Ishikawa (cell line): ENCODE measurements around the gene MRS2.

ENCODE experiments used
- CEBPB ChIP-seq: IDR thresholded peaks from 2 replicates; pipeline ENCODE4 v1.6.1; 2012
- CREB1 ChIP-seq: IDR thresholded peaks from 2 replicates; pipeline ENCODE4 v1.6.1; 2012; ENCODE audit warnings: low read depth
- EGR1 ChIP-seq: IDR thresholded peaks from 2 replicates; pipeline ENCODE4 v1.6.1; 2012
- EP300 ChIP-seq: IDR thresholded peaks from 2 replicates; pipeline ENCODE4 v1.6.1; 2012; ENCODE audit warnings: borderline replicate concordance
- FOXM1 ChIP-seq: IDR thresholded peaks from 2 replicates; pipeline ENCODE4 v1.6.1; 2012; ENCODE audit warnings: low read depth, borderline replicate concordance
- NFIC ChIP-seq: IDR thresholded peaks from 2 replicates; pipeline ENCODE4 v1.6.1; 2012
- RAD21 ChIP-seq: IDR thresholded peaks from 2 replicates; pipeline ENCODE4 v1.6.1; 2012; ENCODE audit warnings: low read depth
- TAF1 ChIP-seq: IDR thresholded peaks from 2 replicates; pipeline ENCODE4 v1.6.1; 2012; ENCODE audit warnings: low read depth, mild to moderate bottlenecking
- TCF12 ChIP-seq: IDR thresholded peaks from 2 replicates; pipeline ENCODE4 v1.6.1; 2012; ENCODE audit warnings: low read depth
- TEAD4 ChIP-seq: IDR thresholded peaks from 2 replicates; pipeline ENCODE4 v1.6.1; 2012
- YY1 ChIP-seq: IDR thresholded peaks from 2 replicates; pipeline ENCODE4 v1.6.1; 2012; ENCODE audit warnings: low read depth
- ZBTB7A ChIP-seq: IDR thresholded peaks from 2 replicates; pipeline ENCODE4 v1.6.1; 2012; ENCODE audit warnings: low read depth
- TF ChIP-seq, protein P1 (sequence below): IDR thresholded peaks from 2 replicates; pipeline ENCODE4 v1.6.1; 2012
- TF ChIP-seq, protein P2 (sequence below): IDR thresholded peaks from 2 replicates; pipeline ENCODE4 v1.6.1; 2012
- TF ChIP-seq, protein P3 (sequence below): IDR thresholded peaks from 2 replicates; pipeline ENCODE4 v1.6.1; 2012; ENCODE audit warnings: low read depth, mild to moderate bottlenecking

MRS2 gene

DNA sequence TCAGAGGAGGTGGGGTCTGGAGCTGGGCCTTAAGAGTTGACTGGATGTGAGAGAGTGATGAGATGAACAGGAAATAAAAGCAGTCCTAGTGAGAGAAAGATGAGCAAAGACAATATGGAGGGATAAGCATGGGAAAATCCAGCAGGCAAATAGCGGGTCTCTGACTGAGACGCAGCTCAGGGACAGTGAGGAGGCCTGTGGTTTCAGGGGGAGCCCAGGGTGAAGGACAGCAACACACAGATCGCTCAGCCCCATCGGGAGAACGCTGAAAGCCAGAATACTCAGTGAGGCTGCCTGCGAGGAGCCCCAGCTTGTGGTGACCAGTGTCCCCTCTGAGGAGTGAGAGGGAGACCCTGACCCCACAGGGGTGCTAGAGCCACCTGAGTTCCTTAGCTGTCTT, 28.1 kb upstream of the MRS2 start:
- TF ChIP-seq, protein P1, sequence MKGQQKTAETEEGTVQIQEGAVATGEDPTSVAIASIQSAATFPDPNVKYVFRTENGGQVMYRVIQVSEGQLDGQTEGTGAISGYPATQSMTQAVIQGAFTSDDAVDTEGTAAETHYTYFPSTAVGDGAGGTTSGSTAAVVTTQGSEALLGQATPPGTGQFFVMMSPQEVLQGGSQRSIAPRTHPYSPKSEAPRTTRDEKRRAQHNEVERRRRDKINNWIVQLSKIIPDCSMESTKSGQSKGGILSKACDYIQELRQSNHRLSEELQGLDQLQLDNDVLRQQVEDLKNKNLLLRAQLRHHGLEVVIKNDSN: no peak
- no peak for TF ChIP-seq CREB1
- no peak for TF ChIP-seq TAF1
- no peak for TF ChIP-seq NFIC
- no peak for TF ChIP-seq FOXM1
- TF ChIP-seq YY1: no peak
- no peak for TF ChIP-seq TCF12
- TF ChIP-seq RAD21: no peak
- TF ChIP-seq EGR1: no peak
- TF ChIP-seq, protein P2, sequence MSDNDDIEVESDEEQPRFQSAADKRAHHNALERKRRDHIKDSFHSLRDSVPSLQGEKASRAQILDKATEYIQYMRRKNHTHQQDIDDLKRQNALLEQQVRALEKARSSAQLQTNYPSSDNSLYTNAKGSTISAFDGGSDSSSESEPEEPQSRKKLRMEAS: no peak
- no peak for TF ChIP-seq CEBPB
- no peak for TF ChIP-seq TEAD4
- no peak for TF ChIP-seq EP300
- TF ChIP-seq, protein P3, sequence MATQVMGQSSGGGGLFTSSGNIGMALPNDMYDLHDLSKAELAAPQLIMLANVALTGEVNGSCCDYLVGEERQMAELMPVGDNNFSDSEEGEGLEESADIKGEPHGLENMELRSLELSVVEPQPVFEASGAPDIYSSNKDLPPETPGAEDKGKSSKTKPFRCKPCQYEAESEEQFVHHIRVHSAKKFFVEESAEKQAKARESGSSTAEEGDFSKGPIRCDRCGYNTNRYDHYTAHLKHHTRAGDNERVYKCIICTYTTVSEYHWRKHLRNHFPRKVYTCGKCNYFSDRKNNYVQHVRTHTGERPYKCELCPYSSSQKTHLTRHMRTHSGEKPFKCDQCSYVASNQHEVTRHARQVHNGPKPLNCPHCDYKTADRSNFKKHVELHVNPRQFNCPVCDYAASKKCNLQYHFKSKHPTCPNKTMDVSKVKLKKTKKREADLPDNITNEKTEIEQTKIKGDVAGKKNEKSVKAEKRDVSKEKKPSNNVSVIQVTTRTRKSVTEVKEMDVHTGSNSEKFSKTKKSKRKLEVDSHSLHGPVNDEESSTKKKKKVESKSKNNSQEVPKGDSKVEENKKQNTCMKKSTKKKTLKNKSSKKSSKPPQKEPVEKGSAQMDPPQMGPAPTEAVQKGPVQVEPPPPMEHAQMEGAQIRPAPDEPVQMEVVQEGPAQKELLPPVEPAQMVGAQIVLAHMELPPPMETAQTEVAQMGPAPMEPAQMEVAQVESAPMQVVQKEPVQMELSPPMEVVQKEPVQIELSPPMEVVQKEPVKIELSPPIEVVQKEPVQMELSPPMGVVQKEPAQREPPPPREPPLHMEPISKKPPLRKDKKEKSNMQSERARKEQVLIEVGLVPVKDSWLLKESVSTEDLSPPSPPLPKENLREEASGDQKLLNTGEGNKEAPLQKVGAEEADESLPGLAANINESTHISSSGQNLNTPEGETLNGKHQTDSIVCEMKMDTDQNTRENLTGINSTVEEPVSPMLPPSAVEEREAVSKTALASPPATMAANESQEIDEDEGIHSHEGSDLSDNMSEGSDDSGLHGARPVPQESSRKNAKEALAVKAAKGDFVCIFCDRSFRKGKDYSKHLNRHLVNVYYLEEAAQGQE: no peak
- no peak for TF ChIP-seq ZBTB7A

DNA sequence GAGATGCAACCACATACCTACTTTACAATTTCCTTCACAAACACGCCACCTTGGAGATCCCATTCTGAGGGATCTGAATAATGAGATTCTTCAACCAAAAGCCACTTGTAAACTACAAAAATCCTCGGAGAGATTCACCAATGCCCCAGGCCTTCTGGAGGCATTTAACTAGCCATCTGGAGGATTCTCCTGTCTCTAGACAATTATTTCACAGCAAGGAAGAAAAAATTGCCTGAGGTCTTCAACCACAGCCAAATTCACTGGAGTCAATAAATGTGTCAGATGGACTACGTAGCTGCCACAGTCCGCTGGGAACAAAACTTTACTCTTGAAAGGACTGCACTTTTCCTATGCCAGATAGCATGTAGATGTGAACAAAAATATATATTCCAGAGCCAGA, 25.9 kb upstream of the MRS2 start:
- no peak for TF ChIP-seq EGR1
- no peak for TF ChIP-seq TCF12
- no peak for TF ChIP-seq TEAD4
- no peak for TF ChIP-seq RAD21

DNA sequence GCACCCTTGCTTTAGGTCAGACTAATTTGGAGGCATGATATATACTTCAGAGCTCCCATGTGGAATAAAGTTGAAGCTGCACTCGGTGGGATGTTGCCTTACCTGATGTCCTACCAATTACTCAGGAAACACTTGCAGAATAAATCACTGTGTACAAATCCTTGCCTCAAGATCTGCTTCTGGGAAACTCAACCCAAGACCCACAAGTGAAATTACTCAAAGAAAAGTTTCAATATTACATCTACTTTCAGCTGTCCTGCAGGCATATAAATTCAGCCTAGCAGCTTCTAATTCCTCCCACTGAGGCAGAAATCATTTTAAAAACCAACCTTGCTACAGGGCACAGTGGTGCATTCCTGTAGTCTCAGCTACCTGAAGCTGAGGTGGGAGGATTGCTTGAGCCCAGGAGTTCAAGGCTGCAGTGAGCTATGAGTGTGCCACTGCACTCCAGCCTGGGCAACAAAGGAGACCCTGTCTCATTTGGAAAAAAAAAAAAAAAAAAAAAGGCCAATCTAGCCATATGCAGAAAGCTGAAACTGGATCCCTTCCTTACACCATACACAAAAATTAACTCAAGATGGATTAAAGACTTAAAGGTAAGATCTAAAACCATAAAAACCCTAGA, 24.2 kb upstream of the MRS2 start:
- TF ChIP-seq EP300 (no peak), CEBPB (no peak)

DNA sequence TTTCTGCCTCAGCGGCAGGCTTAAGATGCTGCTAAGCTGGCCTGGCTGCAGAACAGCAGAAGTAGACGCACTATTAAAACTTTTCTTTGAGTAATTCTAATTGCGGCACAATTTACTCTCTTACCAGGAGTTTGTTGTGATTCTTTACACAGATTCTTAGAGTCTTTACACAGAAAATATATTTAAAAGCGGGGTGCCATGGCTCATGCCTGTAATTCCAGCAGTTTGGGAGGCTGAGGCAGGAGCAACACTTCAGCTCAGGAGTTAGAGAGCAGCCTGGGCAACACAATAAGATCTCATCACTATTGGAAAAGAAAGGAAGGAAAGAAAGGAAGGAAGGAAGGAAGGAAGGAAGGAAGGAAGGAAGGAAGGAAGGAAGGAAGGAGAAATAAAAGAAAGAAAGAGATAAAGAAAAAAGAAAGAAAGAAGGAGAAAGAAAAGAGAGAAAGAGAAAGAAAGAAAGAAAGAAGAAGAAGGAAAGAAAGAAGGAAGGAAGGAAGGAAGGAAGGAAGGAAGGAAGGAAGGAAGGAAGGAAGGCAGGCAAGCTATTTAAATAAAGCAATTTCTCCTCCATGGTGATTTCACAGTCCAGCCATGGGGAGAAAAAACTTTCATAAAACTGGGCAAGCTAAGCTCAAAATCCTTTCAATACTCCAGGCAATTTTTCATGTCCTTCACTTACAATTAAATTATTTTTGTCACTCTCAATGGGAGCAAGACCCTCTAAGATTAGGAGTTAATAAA, 21.1 kb upstream of the MRS2 start:
- TF ChIP-seq FOXM1 (no peak), YY1 (no peak), CREB1 (no peak), RAD21 (no peak), TAF1 (no peak), ZBTB7A (no peak), CEBPB (no peak), NFIC (no peak), TCF12 (no peak), EP300 (no peak)
- TF ChIP-seq, protein P1: no peak
- TF ChIP-seq, protein P2: no peak

DNA sequence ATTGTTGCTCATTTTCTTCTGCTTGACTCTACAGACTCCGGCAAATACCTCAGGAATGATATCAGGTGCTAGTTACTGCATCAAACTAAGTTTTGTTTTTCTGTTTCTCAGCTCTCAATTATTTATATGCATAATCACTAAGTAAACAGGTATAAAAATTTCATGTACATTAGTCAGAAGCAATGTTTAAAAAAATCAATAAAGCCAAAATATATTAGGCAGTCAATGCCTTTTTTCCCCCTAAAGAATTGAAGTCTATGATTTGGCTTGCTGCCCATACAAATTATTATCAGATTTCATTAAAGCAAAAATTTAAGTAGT, 20.6 kb upstream of the MRS2 start:
- no peak for TF ChIP-seq NFIC
- no peak for TF ChIP-seq TCF12
- TF ChIP-seq FOXM1: no peak
- TF ChIP-seq CREB1: no peak
- TF ChIP-seq, protein P2: no peak
- TF ChIP-seq ZBTB7A: no peak
- no peak for TF ChIP-seq EGR1

DNA sequence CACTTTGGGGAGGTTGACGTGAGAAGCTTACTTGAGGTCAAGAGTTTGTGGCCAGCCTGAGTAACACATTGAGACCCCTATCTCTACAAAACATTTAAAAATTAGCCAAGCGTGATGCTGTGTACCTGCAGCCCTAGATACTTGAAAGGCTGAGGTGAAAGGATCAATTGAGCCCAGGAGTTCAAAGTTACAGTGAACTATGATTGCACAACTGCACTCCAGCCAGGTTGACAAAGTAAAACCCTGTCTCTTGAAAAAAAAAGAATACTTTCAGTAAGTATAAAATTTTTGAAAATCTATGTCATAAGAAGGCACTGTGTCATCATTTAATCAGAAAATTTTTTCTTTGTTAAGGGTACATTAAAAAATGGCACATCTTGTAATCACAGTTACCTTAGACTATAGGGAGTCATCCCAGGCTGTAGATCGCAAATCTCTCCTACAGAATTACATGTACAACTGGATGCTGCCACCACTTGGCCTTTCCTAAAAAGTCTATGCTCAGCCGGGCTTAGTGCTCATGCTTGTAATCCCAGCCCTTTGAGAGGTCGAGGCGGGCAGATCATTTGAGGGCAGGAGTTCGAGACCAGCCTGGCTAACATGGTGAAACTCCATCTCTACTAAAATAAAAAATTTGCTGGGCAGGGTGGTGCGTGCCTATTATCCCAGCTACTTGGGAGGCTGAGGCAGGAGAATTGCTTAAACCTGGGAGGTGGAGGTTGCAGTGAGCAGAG, 17.0 kb upstream of the MRS2 start:
- TF ChIP-seq TAF1 (no peak), FOXM1 (no peak), CREB1 (no peak), TEAD4 (no peak), RAD21 (peak; percentile 25; the same call in 1 of the 2 replicates)

DNA sequence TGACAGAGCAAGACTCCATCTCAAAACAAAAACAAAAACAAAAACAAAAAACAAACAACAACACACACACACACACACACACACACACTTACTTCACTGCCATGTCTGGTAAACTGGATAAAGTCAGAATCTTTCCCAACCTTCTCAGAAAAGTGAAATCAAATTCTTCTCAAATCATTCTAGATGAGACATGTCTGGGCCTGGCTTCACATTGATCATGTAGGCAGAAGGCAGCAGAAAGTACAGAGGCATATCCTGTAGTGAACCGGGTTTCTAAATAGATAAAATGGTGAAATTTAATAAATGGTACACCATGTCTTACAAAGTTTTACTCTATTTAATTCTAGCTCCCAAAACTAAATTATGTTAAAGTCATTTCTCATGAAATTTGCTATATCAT, 14.9 kb upstream of the MRS2 start:
- TF ChIP-seq TCF12: no peak
- no peak for TF ChIP-seq ZBTB7A
- TF ChIP-seq YY1: no peak
- TF ChIP-seq RAD21: no peak
- no peak for TF ChIP-seq CREB1
- no peak for TF ChIP-seq TEAD4
- TF ChIP-seq CEBPB: no peak
- TF ChIP-seq EP300: no peak
- TF ChIP-seq, protein P3: no peak
- no peak for TF ChIP-seq FOXM1
- TF ChIP-seq, protein P2: no peak
